ENCODE data around the gene ZNF774. TPM values are rescaled to one million over a fixed set of nuclear protein-coding genes. Genes with fewer than 3 reads are reported as not detected.
A peak's percentile ranks its signal among the peaks of the same experiment; 100 is the strongest.

The ZNF774 gene
- total and polyA plus RNA-seq, 10 of the 15 experiments (the other 5 are each of a cell fraction or from before 2014, with no cell fraction given), result 0.35 to 2.5 (median 1.7) TPM

- POLR2A ChIA-PET, result no interaction called here
- Histone ChIP-seq H3K79me2 (ENCODE audit: control insufficient read depth, insufficient read depth, low read length) (no peaks in the 10 kb centered on the region), H3K27me3 (replicated peaks in 1 of 2; ENCODE audit: control insufficient read depth in 2 of 2, insufficient read depth in 2 of 2, low read length in 1 of 2) (no peaks in the 10 kb centered on the region), H3K36me3 (ENCODE audit: control insufficient read depth in 2 of 2, insufficient read depth in 2 of 2, low read length in 1 of 2) (no peaks in the 10 kb centered on the region), H4K20me1 (ENCODE audit: control insufficient read depth, insufficient read depth) (no peaks in the 10 kb centered on the region), H3K9me3 (replicated peaks; ENCODE audit: control insufficient read depth, insufficient read depth, low read length) (no peaks in the 10 kb centered on the region), H3K4me1 (ENCODE audit: control insufficient read depth, insufficient read depth, low read length) (peaks cover 15% of the 10 kb centered on the region), H3K4me3 (no peak overlapping the region), H3K4me2 (ENCODE audit: control insufficient read depth, insufficient read depth) (no peak overlapping the region), H3K9ac (ENCODE audit: control insufficient read depth, insufficient read depth, low read length) (no peak overlapping the region), H2AFZ (ENCODE audit: control insufficient read depth, low read depth, low read length) (no peak overlapping the region), H3K27ac (ENCODE audit: control insufficient read depth, insufficient read depth) (no peak overlapping the region)
- SMC1A ChIA-PET (ENCODE audit: uncharacterized antibody, unreplicated experiment), result interaction anchor here (1.2 to 9.2 kb wide), 2 partner anchors 11 to 290 kb away, joined by 3 to 90 read pairs; no protein-coding TSS in a partner anchor
- no peak for DNase-seq (ENCODE audit: low read depth, low spot score)
- no TSS peak for BruUV-seq (replicated peaks)
- TF ChIP-seq SREBF1 (IDR thresholded peaks at IDR 0.05; ENCODE audit: low read length), result no peak
- TF ChIP-seq POU2F2 (IDR thresholded peaks at IDR 0.05; ENCODE audit: borderline replicate concordance, low read depth, low read length), result no peak
- TF ChIP-seq RUNX3 (IDR thresholded peaks at IDR 0.05; ENCODE audit: low read length), result no peak
- TF ChIP-seq REST (IDR thresholded peaks at IDR 0.05; ENCODE audit: low read depth, low read length), result no peak
- TF ChIP-seq MTA2 (IDR thresholded peaks at IDR 0.05; ENCODE audit: low read depth), result no peak
- no peak for TF ChIP-seq CEBPB (IDR thresholded peaks at IDR 0.05; ENCODE audit: borderline replicate concordance in 1 of 2, low read depth in 2 of 2, low read length in 2 of 2)
- TF ChIP-seq BHLHE40 (IDR thresholded peaks at IDR 0.05; ENCODE audit: borderline replicate concordance in 1 of 2, low read depth in 2 of 2, low read length in 1 of 2), result peak in 1 of 2 experiments; percentile 37; a peak in 1 of 4 replicates
- no peak for TF ChIP-seq EED (IDR thresholded peaks at IDR 0.05; ENCODE audit: low read depth)
- TF ChIP-seq ZBTB33 (IDR thresholded peaks at IDR 0.05), result no peak
- no peak for TF ChIP-seq ATF7 (IDR thresholded peaks at IDR 0.05; ENCODE audit: low read depth)
- no peak for TF ChIP-seq ZBTB40 (IDR thresholded peaks at IDR 0.05; ENCODE audit: borderline replicate concordance)
- TF ChIP-seq JUNB (IDR thresholded peaks at IDR 0.05), result 0 out of 2 replicates have a peak, but pooled peaks have one; percentile 12
- WGBS (ENCODE audit: insufficient coverage, insufficient replicate concordance, low lambda C conversion rate, missing lambda C conversion rate), result 98% methylated on average over 4 of the region's 4 CpGs
- no peak for FAIRE-seq
- RAD21 ChIA-PET (ENCODE audit: unreplicated experiment), result interaction anchor here (1.4 kb wide), 1 partner anchor 16 kb away, joined by 4 read pairs; no protein-coding TSS in a partner anchor
- in situ Hi-C loops (cut with MboI), result no loop called here
- CTCF ChIA-PET, result interaction anchor here (3.2 to 9.6 kb wide), 3 partner anchors 8 to 17 kb away, joined by 17 to 142 read pairs (median 17); no protein-coding TSS in a partner anchor
- ATAC-seq, result no peak
- intact Hi-C loops (cut with micrococcal nuclease; ENCODE audit: unreplicated experiment), result no loop called here
These were observed 43.1 kb upstream of the ZNF774 start for GRCh38 chr15:90309020-90309419.
